H1 (cell line): ENCODE data around the gene PTPRT. TPM values are rescaled to one million over a fixed set of nuclear protein-coding genes. Genes with fewer than 3 reads are reported as not detected.

ENCODE experiments used
- CTCF ChIA-PET: fragments of 300-600 bp; sonication (Branson Sonifier 250); formaldehyde crosslinking; loops from one replicate; lab custom pipeline; 2021; ENCODE audit not compliant: partially characterized antibody; lab: Charles Lee
- POLR2A ChIA-PET: fragments of 300-600 bp; sonication (Branson Sonifier 250); formaldehyde crosslinking; loops from one replicate; lab custom pipeline; 2021; ENCODE audit warnings: inconsistent platforms; ENCODE audit not compliant: partially characterized antibody; lab: Charles Lee
- DNase-seq, 2 experiments: peaks; one replicate each; pipeline versions ENCODE4 v3.0.0 to v3.0.0-alpha.2; 2010 to 2022; ENCODE audit warnings: low spot score in 2 of 2, low read depth in 1 of 2, mixed read lengths in 1 of 2
- FAIRE-seq: peaks from 2 replicates; lab custom pipeline; 2011; peaks lifted over from hg19 to GRCh38; lab: Jason Lieb, UNC
- H2AFZ ChIP-seq: 2 replicates; pipeline ENCODE4 v1.8.1; 2012; ENCODE audit warnings: low read length, inconsistent platforms
- H2AK5ac ChIP-seq: 2 replicates; pipeline ENCODE4 v1.6.1; 2013; ENCODE audit warnings: low read depth, low read length
- H2BK120ac ChIP-seq: replicated peaks from 2 replicates; pipeline ENCODE3; 2013; ENCODE audit warnings: low read depth, low read length, inconsistent platforms
- H2BK12ac ChIP-seq: 2 replicates; pipeline ENCODE4 v1.6.1; 2013; ENCODE audit warnings: low read depth, low read length
- H2BK15ac ChIP-seq: 2 replicates; pipeline ENCODE4 v1.6.1; 2013; ENCODE audit warnings: low read length
- H2BK20ac ChIP-seq: 2 replicates; pipeline ENCODE4 v1.6.1; 2013; ENCODE audit warnings: low read length
- H2BK5ac ChIP-seq: 2 replicates; pipeline ENCODE4 v1.6.1; 2013; ENCODE audit warnings: low read depth, low read length
- H3K14ac ChIP-seq: 2 replicates; pipeline ENCODE4 v1.6.1; 2013; ENCODE audit warnings: inconsistent platforms; ENCODE audit not compliant: insufficient read length
- H3K18ac ChIP-seq: 2 replicates; pipeline ENCODE4 v1.6.1; 2013; ENCODE audit warnings: low read length; ENCODE audit errors: extremely low read depth
- H3K23ac ChIP-seq: 2 replicates; pipeline ENCODE4 v1.6.1; 2013; ENCODE audit warnings: inconsistent platforms; ENCODE audit not compliant: insufficient read length
- H3K23me2 ChIP-seq: 2 replicates; pipeline ENCODE4 v1.6.1; 2013; ENCODE audit warnings: low read depth, low read length
- H3K27ac ChIP-seq: 2 replicates; pipeline ENCODE4 v1.6.1; 2011; ENCODE audit warnings: low read depth, low read length, inconsistent platforms
- H3K27me3 ChIP-seq, 4 experiments: replicated peaks in 1 of 4; 1 replicate in 1 of 4; 2 replicates in 3 of 4; pipeline versions ENCODE4 v1.6.1 to v1.8.1; 2011 to 2013; ENCODE audit warnings: low read length in 3 of 4, mild to moderate bottlenecking in 3 of 4, inconsistent platforms in 2 of 4, mixed read lengths in 2 of 4, moderate library complexity in 1 of 4; ENCODE audit not compliant: control insufficient read depth in 3 of 4, insufficient read depth in 3 of 4; ENCODE audit errors: extremely low read depth in 1 of 4
- H3K36me3 ChIP-seq, 4 experiments: 2 replicates each; pipeline versions ENCODE4 v1.6.1 to v1.8.1; 2011 to 2013; ENCODE audit warnings: mild to moderate bottlenecking in 4 of 4, low read length in 3 of 4, moderate library complexity in 2 of 4, control low read depth in 1 of 4, inconsistent platforms in 1 of 4; ENCODE audit not compliant: insufficient read depth in 4 of 4, control insufficient read depth in 2 of 4
- H3K4ac ChIP-seq: replicated peaks from 2 replicates; pipeline ENCODE3; 2013; ENCODE audit warnings: low read length, low read depth, mixed read lengths, inconsistent platforms; ENCODE audit not compliant: insufficient read length
- H3K4me1 ChIP-seq, 4 experiments: replicated peaks in 1 of 4; 1 replicate in 1 of 4; 2 replicates in 3 of 4; pipeline versions ENCODE4 v1.6.1 to v1.8.1; 2011 to 2013; ENCODE audit warnings: low read length in 3 of 4, inconsistent platforms in 2 of 4, mixed read lengths in 1 of 4; ENCODE audit not compliant: insufficient read depth in 4 of 4, control insufficient read depth in 3 of 4
- H3K4me2 ChIP-seq, 2 experiments: 2 replicates each; pipeline versions ENCODE4 v1.6.1 to v1.8.1; 2011 to 2013; ENCODE audit warnings: low read depth in 2 of 2, low read length in 2 of 2, control low read depth in 1 of 2, inconsistent platforms in 1 of 2, mild to moderate bottlenecking in 1 of 2; ENCODE audit not compliant: insufficient read depth in 1 of 2
- H3K4me3 ChIP-seq, 4 experiments: fragments of 200-600, 300-600 bp in 1 of 4; sonication (generic), shearing (Covaris generic), sonication (Bioruptor Twin) in 1 of 4; 2 replicates each; pipeline versions ENCODE4 v1.5.1 to v1.8.1; 2011 to 2016; ENCODE audit warnings: low read length in 4 of 4, low read depth in 3 of 4, control low read depth in 2 of 4, inconsistent platforms in 2 of 4, mild to moderate bottlenecking in 2 of 4, mixed read lengths in 1 of 4, moderate library complexity in 1 of 4; ENCODE audit not compliant: insufficient read depth in 2 of 4; ENCODE audit errors: extremely low read depth in 1 of 4
- H3K56ac ChIP-seq: replicated peaks from 2 replicates; pipeline ENCODE3; 2013; ENCODE audit warnings: low read depth, mild to moderate bottlenecking, mixed read lengths, low read length, inconsistent platforms; ENCODE audit not compliant: insufficient read length
- H3K79me1 ChIP-seq: 2 replicates; pipeline ENCODE4 v1.6.1; 2013; ENCODE audit warnings: low read depth, low read length, control low read depth
- H3K79me2 ChIP-seq, 2 experiments: 2 replicates each; pipeline versions ENCODE4 v1.6.1 to v1.8.1; 2012 to 2013; ENCODE audit warnings: low read length in 2 of 2, mild to moderate bottlenecking in 2 of 2, inconsistent platforms in 1 of 2; ENCODE audit not compliant: insufficient read depth in 2 of 2, control insufficient read depth in 1 of 2
- H3K9ac ChIP-seq, 4 experiments: replicated peaks in 1 of 4; 1 replicate in 1 of 4; 2 replicates in 3 of 4; pipeline versions ENCODE4 v1.6.1 to v1.8.1; 2011 to 2013; ENCODE audit warnings: low read depth in 3 of 4, low read length in 3 of 4, control low read depth in 2 of 4, mild to moderate bottlenecking in 2 of 4, moderate library complexity in 2 of 4, inconsistent platforms in 1 of 4; ENCODE audit errors: extremely low read depth in 1 of 4
- H3K9me3 ChIP-seq, 2 experiments: 2 replicates each; pipeline versions ENCODE4 v1.6.1 to v1.8.1; 2012 to 2013; ENCODE audit warnings: mild to moderate bottlenecking in 2 of 2, moderate library complexity in 2 of 2, control low read depth in 1 of 2, inconsistent platforms in 1 of 2, low read depth in 1 of 2, low read length in 1 of 2, mixed read lengths in 1 of 2; ENCODE audit not compliant: insufficient read depth in 2 of 2
- H4K20me1 ChIP-seq, 2 experiments: replicated peaks in 1 of 2; 2 replicates each; pipeline versions ENCODE3 to v1.8.1; 2011 to 2013; ENCODE audit warnings: inconsistent platforms in 2 of 2, low read length in 2 of 2, mild to moderate bottlenecking in 1 of 2; ENCODE audit not compliant: insufficient read depth in 2 of 2, control insufficient read depth in 1 of 2
- H4K5ac ChIP-seq: 2 replicates; pipeline ENCODE4 v1.6.1; 2013; ENCODE audit warnings: low read length, low read depth, mixed read lengths, inconsistent platforms; ENCODE audit not compliant: insufficient read length
- H4K8ac ChIP-seq: 2 replicates; pipeline ENCODE4 v1.8.0; 2013; ENCODE audit warnings: mild to moderate bottlenecking, moderate library complexity, low read length, inconsistent platforms; ENCODE audit not compliant: insufficient read depth; ENCODE audit errors: extremely low read depth
- H4K91ac ChIP-seq: replicated peaks from 2 replicates; pipeline ENCODE3; 2013; ENCODE audit warnings: low read length, mixed read lengths, inconsistent platforms; ENCODE audit not compliant: insufficient read length
- CBX5 ChIP-seq: fragments of 300-800, 300-1000 bp; sonication (generic); IDR thresholded peaks from 2 replicates; pipeline ENCODE4 v1.7.1; 2016; ENCODE audit warnings: antibody characterized with exemption, low read length, low read depth
- KDM1A ChIP-seq: fragments of 200-600, 300-600 bp; sonication (generic); IDR thresholded peaks from 2 replicates; pipeline ENCODE4 v1.7.1; 2016; ENCODE audit warnings: mild to moderate bottlenecking, low read length, borderline replicate concordance
- NRF1 ChIP-seq: IDR thresholded peaks from 2 replicates; pipeline ENCODE4 v1.6.1; 2011; ENCODE audit warnings: mild to moderate bottlenecking, low read depth, low read length, improper control_type of control experiment
- PHF8 ChIP-seq: fragments of 200-600 bp; sonication (generic); conservative IDR thresholded peaks from 2 replicates; pipeline ENCODE4 v1.7.1; 2012; ENCODE audit warnings: low read depth, mild to moderate bottlenecking, inconsistent platforms, low read length, moderate library complexity
- POLR2A ChIP-seq, 2 experiments: IDR thresholded peaks; 1 replicate in 1 of 2; 2 replicates in 1 of 2; pipeline ENCODE4 v1.6.1; 2011; ENCODE audit warnings: low read depth in 2 of 2, low read length in 2 of 2, mild to moderate bottlenecking in 2 of 2; ENCODE audit errors: control extremely low read depth in 1 of 2
- POU5F1 ChIP-seq: IDR thresholded peaks from 2 replicates; pipeline ENCODE4 v1.6.1; 2011; ENCODE audit warnings: low read depth, mild to moderate bottlenecking, low read length, moderate library complexity
- RNF2 ChIP-seq: fragments of 200-900, 300-1000 bp; sonication (generic); IDR thresholded peaks from 2 replicates; pipeline ENCODE4 v1.7.1; 2016; ENCODE audit warnings: borderline replicate concordance, low read depth, mild to moderate bottlenecking, antibody characterized with exemption, low read length; ENCODE audit not compliant: poor library complexity, severe bottlenecking; ENCODE audit errors: missing control alignments
- SAP30 ChIP-seq: fragments of 300-600 bp; sonication (generic); IDR thresholded peaks from 2 replicates; pipeline ENCODE4 v1.7.1; 2012; ENCODE audit warnings: low read length, moderate library complexity, mild to moderate bottlenecking, inconsistent platforms; ENCODE audit not compliant: insufficient read depth, insufficient replicate concordance
- SUZ12 ChIP-seq: fragments of 200-600 bp; sonication (generic); IDR thresholded peaks from 2 replicates; pipeline ENCODE4 v1.6.1; 2012; ENCODE audit warnings: mild to moderate bottlenecking, inconsistent platforms, low read length, moderate library complexity, mixed read lengths
- TAF7 ChIP-seq: optimal IDR thresholded peaks from 2 replicates; pipeline ENCODE3; 2011; ENCODE audit warnings: low read depth, mild to moderate bottlenecking, inconsistent platforms, low read length, moderate library complexity, borderline replicate concordance
- WGBS, 2 experiments: shearing (Covaris generic) in 1 of 2; methylation state at CpG; one replicate each; pipeline versions ENCODE4 v1.1.6 to v1.1.7; 2013 to 2015; ENCODE audit warnings: low lambda C conversion rate in 2 of 2, mixed read lengths in 2 of 2, inconsistent platforms in 1 of 2, low coverage in 1 of 2, missing lambda C conversion rate in 1 of 2; ENCODE audit not compliant: insufficient replicate concordance in 2 of 2, insufficient coverage in 1 of 2, insufficient read length in 1 of 2; ENCODE audit errors: extremely low coverage in 1 of 2, missing lambda C conversion rate in 1 of 2; 5-methylcytosine and 5-hydroxymethylcytosine counted together
- polyA plus RNA-seq, 7 experiments: library from polyadenylated mRNA; depleted of rRNA in 3 of 7; stranded (reverse) in 5 of 7; unstranded in 2 of 7; fragments of >200 nt in 5 of 7; fragments of 200-250 nt in 2 of 7; gene quantifications; 1 replicate in 5 of 7; 2 replicates in 1 of 7; 4 replicates in 1 of 7; pipeline versions ENCODE4 v1.2.1 to v1.2.3, GENCODE V29; 2011 to 2013; ENCODE audit warnings: missing spikeins in 2 of 7, mixed read lengths in 2 of 7
- total RNA-seq: library from RNA; stranded (reverse); fragmentation: NEBNext Ultra II Directional; extraction: Animal tissue kit (Norgen Biotek cat#: 25700); gene quantifications from 2 replicates; pipeline ENCODE4 v1.2.1, GENCODE V29; 2021
- TF ChIP-seq, protein P1 (sequence below): IDR thresholded peaks from 2 replicates; pipeline ENCODE4 v1.6.1; 2012; ENCODE audit warnings: inconsistent platforms

PTPRT gene
- total and polyA plus RNA-seq, 2 of the 8 experiments (the other 6 are each of a cell fraction or from before 2014, with no cell fraction given), result 0.33 to 1.8 TPM

DNA sequence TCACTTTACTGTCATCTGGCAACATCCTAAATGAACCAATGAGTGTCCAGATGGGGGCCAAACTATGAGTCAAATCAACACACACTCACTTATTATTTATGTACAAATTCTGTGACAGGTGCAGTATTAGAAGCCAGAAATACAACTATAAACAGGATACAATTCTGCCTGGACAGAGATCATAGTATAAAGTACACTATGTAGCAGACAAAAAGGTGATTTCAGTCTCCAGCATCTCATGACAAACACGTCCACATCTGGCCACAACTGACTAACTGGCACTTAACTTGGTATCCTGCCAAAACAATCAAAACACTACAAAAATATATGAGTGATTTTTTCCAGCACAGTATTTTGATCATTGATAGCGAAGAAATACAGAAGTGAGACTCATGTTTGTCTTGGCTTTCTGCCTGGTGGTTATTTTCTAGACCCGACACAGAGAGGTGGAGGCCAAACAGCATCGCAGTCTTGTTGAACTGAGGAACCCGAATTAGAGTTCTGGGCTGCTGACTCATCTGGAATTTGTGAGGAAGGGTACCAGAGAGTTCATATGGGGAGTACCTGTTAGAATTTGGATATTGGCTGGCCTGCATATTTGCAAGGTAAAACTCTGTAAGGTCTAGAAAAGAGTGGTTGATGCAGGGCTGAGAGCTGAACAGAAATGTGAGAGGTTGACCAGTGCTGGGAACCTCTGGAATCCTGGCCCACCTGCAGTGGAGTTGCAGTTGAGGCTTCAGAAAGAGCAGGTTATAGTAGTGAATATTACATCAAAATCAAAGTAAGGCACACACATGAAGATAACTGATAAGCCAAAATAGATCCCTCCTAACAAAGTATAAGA, 475.2 kb downstream of the PTPRT start:
- no peak overlapping the region for H2BK12ac ChIP-seq
- WGBS, 2 experiments, result 87% methylated on average over 5 of the region's 5 CpGs; no CpG with 5 or more reads in 1 of the 2 experiments
- no peak for TF ChIP-seq POU5F1
- no peak for TF ChIP-seq KDM1A
- TF ChIP-seq CBX5, result no peak
- no peak for TF ChIP-seq POLR2A (IDR thresholded peaks at IDR 0.05; ENCODE audit: control extremely low read depth in 1 of 2, low read depth in 2 of 2, low read length in 2 of 2)
- no peak for TF ChIP-seq TAF7
- TF ChIP-seq SAP30, result no peak
- no peak for TF ChIP-seq SUZ12
- TF ChIP-seq PHF8, result no peak
- TF ChIP-seq NRF1, result no peak
- TF ChIP-seq RNF2, result no peak
- TF ChIP-seq, protein P1, sequence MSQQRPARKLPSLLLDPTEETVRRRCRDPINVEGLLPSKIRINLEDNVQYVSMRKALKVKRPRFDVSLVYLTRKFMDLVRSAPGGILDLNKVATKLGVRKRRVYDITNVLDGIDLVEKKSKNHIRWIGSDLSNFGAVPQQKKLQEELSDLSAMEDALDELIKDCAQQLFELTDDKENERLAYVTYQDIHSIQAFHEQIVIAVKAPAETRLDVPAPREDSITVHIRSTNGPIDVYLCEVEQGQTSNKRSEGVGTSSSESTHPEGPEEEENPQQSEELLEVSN, result no peak

More for the DNA sequence above, 475.2 kb downstream of the PTPRT start:
- no peaks in the 10 kb centered on the region for H3K23me2 ChIP-seq
- H3K56ac ChIP-seq, result no peak overlapping the region
- DNase-seq (no peak), FAIRE-seq (no peak)
- H2BK5ac ChIP-seq, result no peak overlapping the region
- CTCF ChIA-PET, result interaction anchor here (0.6 kb wide), 1 partner anchor 34 kb away, joined by 3 read pairs; no protein-coding TSS in a partner anchor
- H3K18ac ChIP-seq, result no peak overlapping the region
- H2BK15ac ChIP-seq, result no peak overlapping the region
- H4K91ac ChIP-seq, result no peak overlapping the region
- H4K8ac ChIP-seq, result no peak overlapping the region
- no peak overlapping the region for H2BK20ac ChIP-seq
- no peaks in the 10 kb centered on the region for H3K79me1 ChIP-seq
- H3K4me3 ChIP-seq, result no peak overlapping the region
- H2AK5ac ChIP-seq, result no peak overlapping the region
- no peak overlapping the region for H2BK120ac ChIP-seq
- H3K36me3 ChIP-seq, result no peaks in the 10 kb centered on the region; a peak in 1 of 8 replicates
- H4K20me1 ChIP-seq, result no peaks in the 10 kb centered on the region
- H3K9me3 ChIP-seq, result peaks cover 22 to 27% of the 10 kb centered on the region in 2 experiments
- no peak overlapping the region for H3K23ac ChIP-seq
- no peak overlapping the region for H3K14ac ChIP-seq
- H3K79me2 ChIP-seq, result no peaks in the 10 kb centered on the region
- H3K4me2 ChIP-seq, result no peak overlapping the region
- POLR2A ChIA-PET, result no interaction called here
- H2AFZ ChIP-seq, result no peak overlapping the region
- no peak overlapping the region for H4K5ac ChIP-seq
- H3K9ac ChIP-seq, result no peak overlapping the region
- no peak overlapping the region for H3K4ac ChIP-seq
- no peaks in the 10 kb centered on the region for H3K4me1 ChIP-seq
- H3K27ac ChIP-seq, result no peak overlapping the region
- H3K27me3 ChIP-seq, result no peaks in the 10 kb centered on the region
